H1 (cell line): ENCODE data around the gene LLPH. TPM values are rescaled to one million over a fixed set of nuclear protein-coding genes. Genes with fewer than 3 reads are reported as not detected.

Source experiments
- CTCF ChIA-PET: fragments of 300-600 bp; sonication (Branson Sonifier 250); formaldehyde crosslinking; loops from one replicate; lab custom pipeline; 2021; ENCODE audit not compliant: partially characterized antibody; lab: Charles Lee
- POLR2A ChIA-PET: fragments of 300-600 bp; sonication (Branson Sonifier 250); formaldehyde crosslinking; loops from one replicate; lab custom pipeline; 2021; ENCODE audit warnings: inconsistent platforms; ENCODE audit not compliant: partially characterized antibody; lab: Charles Lee
- DNase-seq, 2 experiments: peaks; one replicate each; pipeline versions ENCODE4 v3.0.0 to v3.0.0-alpha.2; 2010 to 2022; ENCODE audit warnings: low spot score in 2 of 2, low read depth in 1 of 2, mixed read lengths in 1 of 2
- FAIRE-seq: peaks from 2 replicates; lab custom pipeline; 2011; peaks lifted over from hg19 to GRCh38; lab: Jason Lieb, UNC
- H2AFZ ChIP-seq: 2 replicates; pipeline ENCODE4 v1.8.1; 2012; ENCODE audit warnings: low read length, inconsistent platforms
- H2AK5ac ChIP-seq: 2 replicates; pipeline ENCODE4 v1.6.1; 2013; ENCODE audit warnings: low read depth, low read length
- H2BK120ac ChIP-seq: replicated peaks from 2 replicates; pipeline ENCODE3; 2013; ENCODE audit warnings: low read depth, low read length, inconsistent platforms
- H2BK12ac ChIP-seq: 2 replicates; pipeline ENCODE4 v1.6.1; 2013; ENCODE audit warnings: low read depth, low read length
- H2BK15ac ChIP-seq: 2 replicates; pipeline ENCODE4 v1.6.1; 2013; ENCODE audit warnings: low read length
- H2BK20ac ChIP-seq: 2 replicates; pipeline ENCODE4 v1.6.1; 2013; ENCODE audit warnings: low read length
- H2BK5ac ChIP-seq: 2 replicates; pipeline ENCODE4 v1.6.1; 2013; ENCODE audit warnings: low read depth, low read length
- H3K14ac ChIP-seq: 2 replicates; pipeline ENCODE4 v1.6.1; 2013; ENCODE audit warnings: inconsistent platforms; ENCODE audit not compliant: insufficient read length
- H3K18ac ChIP-seq: 2 replicates; pipeline ENCODE4 v1.6.1; 2013; ENCODE audit warnings: low read length; ENCODE audit errors: extremely low read depth
- H3K23ac ChIP-seq: 2 replicates; pipeline ENCODE4 v1.6.1; 2013; ENCODE audit warnings: inconsistent platforms; ENCODE audit not compliant: insufficient read length
- H3K23me2 ChIP-seq: 2 replicates; pipeline ENCODE4 v1.6.1; 2013; ENCODE audit warnings: low read depth, low read length
- H3K27ac ChIP-seq: 2 replicates; pipeline ENCODE4 v1.6.1; 2011; ENCODE audit warnings: low read depth, low read length, inconsistent platforms
- H3K27me3 ChIP-seq, 4 experiments: replicated peaks in 1 of 4; 1 replicate in 1 of 4; 2 replicates in 3 of 4; pipeline versions ENCODE4 v1.6.1 to v1.8.1; 2011 to 2013; ENCODE audit warnings: low read length in 3 of 4, mild to moderate bottlenecking in 3 of 4, inconsistent platforms in 2 of 4, mixed read lengths in 2 of 4, moderate library complexity in 1 of 4; ENCODE audit not compliant: control insufficient read depth in 3 of 4, insufficient read depth in 3 of 4; ENCODE audit errors: extremely low read depth in 1 of 4
- H3K36me3 ChIP-seq, 4 experiments: 2 replicates each; pipeline versions ENCODE4 v1.6.1 to v1.8.1; 2011 to 2013; ENCODE audit warnings: mild to moderate bottlenecking in 4 of 4, low read length in 3 of 4, moderate library complexity in 2 of 4, control low read depth in 1 of 4, inconsistent platforms in 1 of 4; ENCODE audit not compliant: insufficient read depth in 4 of 4, control insufficient read depth in 2 of 4
- H3K4ac ChIP-seq: replicated peaks from 2 replicates; pipeline ENCODE3; 2013; ENCODE audit warnings: low read length, low read depth, mixed read lengths, inconsistent platforms; ENCODE audit not compliant: insufficient read length
- H3K4me1 ChIP-seq, 4 experiments: replicated peaks in 1 of 4; 1 replicate in 1 of 4; 2 replicates in 3 of 4; pipeline versions ENCODE4 v1.6.1 to v1.8.1; 2011 to 2013; ENCODE audit warnings: low read length in 3 of 4, inconsistent platforms in 2 of 4, mixed read lengths in 1 of 4; ENCODE audit not compliant: insufficient read depth in 4 of 4, control insufficient read depth in 3 of 4
- H3K4me2 ChIP-seq, 2 experiments: 2 replicates each; pipeline versions ENCODE4 v1.6.1 to v1.8.1; 2011 to 2013; ENCODE audit warnings: low read depth in 2 of 2, low read length in 2 of 2, control low read depth in 1 of 2, inconsistent platforms in 1 of 2, mild to moderate bottlenecking in 1 of 2; ENCODE audit not compliant: insufficient read depth in 1 of 2
- H3K4me3 ChIP-seq, 4 experiments: fragments of 200-600, 300-600 bp in 1 of 4; sonication (generic), shearing (Covaris generic), sonication (Bioruptor Twin) in 1 of 4; 2 replicates each; pipeline versions ENCODE4 v1.5.1 to v1.8.1; 2011 to 2016; ENCODE audit warnings: low read length in 4 of 4, low read depth in 3 of 4, control low read depth in 2 of 4, inconsistent platforms in 2 of 4, mild to moderate bottlenecking in 2 of 4, mixed read lengths in 1 of 4, moderate library complexity in 1 of 4; ENCODE audit not compliant: insufficient read depth in 2 of 4; ENCODE audit errors: extremely low read depth in 1 of 4
- H3K56ac ChIP-seq: replicated peaks from 2 replicates; pipeline ENCODE3; 2013; ENCODE audit warnings: low read depth, mild to moderate bottlenecking, mixed read lengths, low read length, inconsistent platforms; ENCODE audit not compliant: insufficient read length
- H3K79me1 ChIP-seq: 2 replicates; pipeline ENCODE4 v1.6.1; 2013; ENCODE audit warnings: low read depth, low read length, control low read depth
- H3K79me2 ChIP-seq, 2 experiments: 2 replicates each; pipeline versions ENCODE4 v1.6.1 to v1.8.1; 2012 to 2013; ENCODE audit warnings: low read length in 2 of 2, mild to moderate bottlenecking in 2 of 2, inconsistent platforms in 1 of 2; ENCODE audit not compliant: insufficient read depth in 2 of 2, control insufficient read depth in 1 of 2
- H3K9ac ChIP-seq, 4 experiments: replicated peaks in 1 of 4; 1 replicate in 1 of 4; 2 replicates in 3 of 4; pipeline versions ENCODE4 v1.6.1 to v1.8.1; 2011 to 2013; ENCODE audit warnings: low read depth in 3 of 4, low read length in 3 of 4, control low read depth in 2 of 4, mild to moderate bottlenecking in 2 of 4, moderate library complexity in 2 of 4, inconsistent platforms in 1 of 4; ENCODE audit errors: extremely low read depth in 1 of 4
- H3K9me3 ChIP-seq, 2 experiments: 2 replicates each; pipeline versions ENCODE4 v1.6.1 to v1.8.1; 2012 to 2013; ENCODE audit warnings: mild to moderate bottlenecking in 2 of 2, moderate library complexity in 2 of 2, control low read depth in 1 of 2, inconsistent platforms in 1 of 2, low read depth in 1 of 2, low read length in 1 of 2, mixed read lengths in 1 of 2; ENCODE audit not compliant: insufficient read depth in 2 of 2
- H4K20me1 ChIP-seq, 2 experiments: replicated peaks in 1 of 2; 2 replicates each; pipeline versions ENCODE3 to v1.8.1; 2011 to 2013; ENCODE audit warnings: inconsistent platforms in 2 of 2, low read length in 2 of 2, mild to moderate bottlenecking in 1 of 2; ENCODE audit not compliant: insufficient read depth in 2 of 2, control insufficient read depth in 1 of 2
- H4K5ac ChIP-seq: 2 replicates; pipeline ENCODE4 v1.6.1; 2013; ENCODE audit warnings: low read length, low read depth, mixed read lengths, inconsistent platforms; ENCODE audit not compliant: insufficient read length
- H4K8ac ChIP-seq: 2 replicates; pipeline ENCODE4 v1.8.0; 2013; ENCODE audit warnings: mild to moderate bottlenecking, moderate library complexity, low read length, inconsistent platforms; ENCODE audit not compliant: insufficient read depth; ENCODE audit errors: extremely low read depth
- H4K91ac ChIP-seq: replicated peaks from 2 replicates; pipeline ENCODE3; 2013; ENCODE audit warnings: low read length, mixed read lengths, inconsistent platforms; ENCODE audit not compliant: insufficient read length
- RAD21 ChIP-seq, 2 experiments: IDR thresholded peaks in 1 of 2; conservative IDR thresholded peaks in 1 of 2; 2 replicates each; pipeline ENCODE4 v1.6.1; 2011; ENCODE audit warnings: low read depth in 2 of 2, low read length in 2 of 2, improper control_type of control experiment in 1 of 2, inconsistent platforms in 1 of 2, mild to moderate bottlenecking in 1 of 2, moderate library complexity in 1 of 2
- SIN3A ChIP-seq, 2 experiments: IDR thresholded peaks in 1 of 2; conservative IDR thresholded peaks in 1 of 2; 2 replicates each; pipeline ENCODE4 v1.6.1; 2011 to 2012; ENCODE audit warnings: low read length in 2 of 2, improper control_type of control experiment in 1 of 2, low read depth in 1 of 2, mild to moderate bottlenecking in 1 of 2
- WGBS, 2 experiments: shearing (Covaris generic) in 1 of 2; methylation state at CpG; one replicate each; pipeline versions ENCODE4 v1.1.6 to v1.1.7; 2013 to 2015; ENCODE audit warnings: low lambda C conversion rate in 2 of 2, mixed read lengths in 2 of 2, inconsistent platforms in 1 of 2, low coverage in 1 of 2, missing lambda C conversion rate in 1 of 2; ENCODE audit not compliant: insufficient replicate concordance in 2 of 2, insufficient coverage in 1 of 2, insufficient read length in 1 of 2; ENCODE audit errors: extremely low coverage in 1 of 2, missing lambda C conversion rate in 1 of 2; 5-methylcytosine and 5-hydroxymethylcytosine counted together
- polyA plus RNA-seq, 7 experiments: library from polyadenylated mRNA; depleted of rRNA in 3 of 7; stranded (reverse) in 5 of 7; unstranded in 2 of 7; fragments of >200 nt in 5 of 7; fragments of 200-250 nt in 2 of 7; gene quantifications; 1 replicate in 5 of 7; 2 replicates in 1 of 7; 4 replicates in 1 of 7; pipeline versions ENCODE4 v1.2.1 to v1.2.3, GENCODE V29; 2011 to 2013; ENCODE audit warnings: missing spikeins in 2 of 7, mixed read lengths in 2 of 7
- total RNA-seq: library from RNA; stranded (reverse); fragmentation: NEBNext Ultra II Directional; extraction: Animal tissue kit (Norgen Biotek cat#: 25700); gene quantifications from 2 replicates; pipeline ENCODE4 v1.2.1, GENCODE V29; 2021

The LLPH gene
- total and polyA plus RNA-seq, 2 of the 8 experiments (the other 6 are each of a cell fraction or from before 2014, with no cell fraction given), result 2.3 to 31.3 TPM

GRCh38 chr12:66149702-66150398 is 19.3 kb upstream of the LLPH start:
- Histone ChIP-seq H2BK15ac (no peak overlapping the region), H4K8ac (no peak overlapping the region), H3K14ac (no peak overlapping the region), H3K9ac (no peak overlapping the region), H3K79me2 (no peaks in the 10 kb centered on the region), H3K36me3 (no peaks in the 10 kb centered on the region), H3K4ac (no peak overlapping the region), H3K27ac (no peak overlapping the region), H3K56ac (no peak overlapping the region), H2BK120ac (no peak overlapping the region), H2BK12ac (no peak overlapping the region), H3K27me3 (no peaks in the 10 kb centered on the region), H4K91ac (no peak overlapping the region), H3K23me2 (no peaks in the 10 kb centered on the region), H3K9me3 (no peaks in the 10 kb centered on the region), H4K5ac (no peak overlapping the region), H2BK5ac (no peak overlapping the region), H3K4me2 (no peak overlapping the region), H3K4me3 (no peak overlapping the region), H3K18ac (no peak overlapping the region), H3K79me1 (no peaks in the 10 kb centered on the region), H3K23ac (no peak overlapping the region), H3K4me1 (no peaks in the 10 kb centered on the region), H2BK20ac (no peak overlapping the region), H2AK5ac (no peak overlapping the region), H2AFZ (no peak overlapping the region), H4K20me1 (no peaks in the 10 kb centered on the region)
- TF ChIP-seq SIN3A (conservative IDR thresholded peaks at IDR 0.05 in 1 of 2, IDR thresholded peaks at IDR 0.05 in 1 of 2; ENCODE audit: low read depth in 1 of 2, low read length in 2 of 2) (no peak), RAD21 (IDR thresholded peaks at IDR 0.05 in 1 of 2, conservative IDR thresholded peaks at IDR 0.05 in 1 of 2; ENCODE audit: low read depth in 2 of 2, low read length in 2 of 2) (no peak)
- CTCF ChIA-PET, result interaction anchor here (1.1 to 1.9 kb wide), 5 partner anchors 8 to 150 kb away, joined by 3 to 6 read pairs (median 4); partner anchors contain the start of gene LLPH
- POLR2A ChIA-PET, result interaction anchor here (1.3 to 2.4 kb wide), 2 partner anchors 19 kb away, joined by 5 to 9 read pairs; partner anchors contain the start of genes LLPH and TMBIM4
- WGBS, 2 experiments, result 90% methylated on average over 5 of the region's 5 CpGs; no CpG with 5 or more reads in 1 of the 2 experiments
- no peak for DNase-seq
- FAIRE-seq, result no peak
